GM12891 (cell line): Measurements from ENCODE around the gene DIP2C.
"Not testable (repeated sequence)": the region's sequence is repeated elsewhere in the genome, so short reads cannot be mapped to it uniquely, and the experiment has no call there.

Experiments
- DNase-seq: peaks from one replicate; pipeline ENCODE4 v3.0.0; 2011; ENCODE audit warnings: low spot score; ENCODE audit not compliant: insufficient read length
- FAIRE-seq: peaks from 2 replicates; lab custom pipeline; 2011; peaks lifted over from hg19 to GRCh38; lab: Jason Lieb, UNC
- PAX5 ChIP-seq: IDR thresholded peaks from 2 replicates; pipeline ENCODE4 v1.6.1; 2011; ENCODE audit warnings: low read length, moderate library complexity, mild to moderate bottlenecking; ENCODE audit not compliant: insufficient read depth, severe bottlenecking
- POLR2A ChIP-seq: IDR thresholded peaks from 2 replicates; pipeline ENCODE4 v1.6.1; 2011; ENCODE audit warnings: low read depth, low read length, control low read depth
- POLR2AphosphoS5 ChIP-seq: IDR thresholded peaks from 2 replicates; pipeline ENCODE4 v1.6.1; 2011; ENCODE audit warnings: low read depth, low read length, control low read depth
- POU2F2 ChIP-seq: IDR thresholded peaks from 2 replicates; pipeline ENCODE4 v1.6.1; 2011; ENCODE audit warnings: low read depth, mild to moderate bottlenecking, control low read depth, low read length, moderate library complexity
- SPI1 ChIP-seq: IDR thresholded peaks from 2 replicates; pipeline ENCODE4 v1.6.1; 2011; ENCODE audit warnings: low read depth, low read length, control low read depth
- TAF1 ChIP-seq: IDR thresholded peaks from 2 replicates; pipeline ENCODE4 v1.6.1; 2011; ENCODE audit warnings: low read depth, low read length, control low read depth

DIP2C gene

DNA sequence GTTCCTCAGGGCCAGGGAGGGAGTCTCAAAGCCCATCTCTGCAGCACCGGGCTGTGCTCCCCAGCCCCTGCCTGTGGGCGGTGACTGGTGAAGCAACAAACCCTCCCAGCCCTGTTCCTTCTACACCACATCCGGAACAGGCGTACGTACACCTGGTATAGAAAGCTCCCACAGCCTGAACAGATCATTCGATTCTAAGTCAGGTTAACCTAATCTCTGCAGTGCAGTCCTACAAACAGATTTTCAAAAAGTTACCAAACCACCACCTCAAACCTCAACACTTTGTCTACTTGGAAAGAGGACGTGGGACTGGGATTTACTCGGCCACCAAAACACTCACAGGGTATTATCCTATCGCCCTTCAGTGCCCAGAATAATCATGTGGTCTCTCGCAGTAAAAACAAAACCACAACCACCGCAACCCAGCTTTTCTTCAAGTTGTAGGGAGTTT is 238.4 kb downstream of the DIP2C start:
- TF ChIP-seq POLR2A (no peak), POU2F2 (no peak), POLR2AphosphoS5 (no peak), PAX5 (no peak), SPI1 (no peak; the same call in 1 of the 2 replicates), TAF1 (no peak)
- DNase-seq (peak; percentile 75), FAIRE-seq (peak; percentile 96)

GRCh38 chr10:450463-450862 is 239.0 kb downstream of the DIP2C start:
- DNase-seq (no peak), FAIRE-seq (no peak)
- TF ChIP-seq POLR2AphosphoS5 (no peak), POU2F2 (no peak), POLR2A (no peak), PAX5 (no peak), TAF1 (no peak), SPI1 (no peak)

- not testable (repeated sequence) for FAIRE-seq, DNase-seq
Observed at GRCh38 chr10:449331-449730, 240.1 kb downstream of the DIP2C start.

DNA sequence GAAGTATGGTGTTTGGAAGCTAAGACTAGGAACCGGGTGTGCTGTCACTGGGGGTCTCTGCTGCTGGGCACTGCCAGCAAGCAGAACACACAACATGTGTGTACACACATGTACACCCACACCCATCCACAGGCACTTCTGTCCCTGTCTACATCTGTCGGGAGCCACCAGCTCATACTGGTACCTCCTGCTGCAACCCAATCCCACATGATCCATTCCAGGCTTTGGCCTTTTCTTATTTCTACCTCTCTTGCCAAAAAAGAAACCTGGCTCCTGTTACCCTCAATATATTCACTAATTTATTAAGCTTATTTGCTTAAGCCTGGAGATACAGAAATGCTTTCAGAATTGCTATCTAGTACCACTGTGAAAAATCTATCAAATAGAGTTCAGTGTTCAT is 246.0 kb downstream of the DIP2C start:
- TF ChIP-seq POU2F2 (no peak), PAX5 (no peak), TAF1 (no peak), SPI1 (no peak), POLR2A (no peak), POLR2AphosphoS5 (no peak)
- no peak for DNase-seq
- no peak for FAIRE-seq

- TF ChIP-seq POU2F2 (no peak), POLR2A (no peak)
- no peak for DNase-seq
- no peak for FAIRE-seq
Observed at GRCh38 chr10:442209-442608, 247.3 kb downstream of the DIP2C start.

DNA sequence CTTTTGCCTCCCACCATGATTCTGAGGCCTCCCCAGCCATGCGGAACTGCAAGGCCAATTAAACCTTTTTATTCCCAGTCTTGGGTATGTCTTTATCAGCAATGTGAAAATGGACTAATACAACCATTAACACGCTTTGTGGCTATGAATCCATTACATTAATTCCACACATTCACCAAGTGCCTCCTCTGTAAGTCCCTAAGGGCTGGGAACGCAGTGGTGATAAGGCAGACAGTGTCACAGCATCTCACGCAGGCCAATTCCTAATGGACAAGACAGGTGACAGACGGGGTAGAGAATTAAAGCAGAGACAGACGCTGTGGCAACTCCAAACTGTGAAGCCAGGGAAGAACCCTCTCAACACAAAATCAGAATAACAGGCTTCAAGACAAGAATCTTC is 247.8 kb downstream of the DIP2C start:
- DNase-seq, result no peak
- FAIRE-seq, result no peak
- TF ChIP-seq PAX5 (no peak), POLR2A (no peak), TAF1 (no peak)

GRCh38 chr10:440127-440526 is 249.3 kb downstream of the DIP2C start:
- TF ChIP-seq PAX5 (no peak), SPI1 (no peak), POLR2A (no peak), POLR2AphosphoS5 (no peak), TAF1 (no peak), POU2F2 (no peak)
- FAIRE-seq (no peak), DNase-seq (no peak)

DNA sequence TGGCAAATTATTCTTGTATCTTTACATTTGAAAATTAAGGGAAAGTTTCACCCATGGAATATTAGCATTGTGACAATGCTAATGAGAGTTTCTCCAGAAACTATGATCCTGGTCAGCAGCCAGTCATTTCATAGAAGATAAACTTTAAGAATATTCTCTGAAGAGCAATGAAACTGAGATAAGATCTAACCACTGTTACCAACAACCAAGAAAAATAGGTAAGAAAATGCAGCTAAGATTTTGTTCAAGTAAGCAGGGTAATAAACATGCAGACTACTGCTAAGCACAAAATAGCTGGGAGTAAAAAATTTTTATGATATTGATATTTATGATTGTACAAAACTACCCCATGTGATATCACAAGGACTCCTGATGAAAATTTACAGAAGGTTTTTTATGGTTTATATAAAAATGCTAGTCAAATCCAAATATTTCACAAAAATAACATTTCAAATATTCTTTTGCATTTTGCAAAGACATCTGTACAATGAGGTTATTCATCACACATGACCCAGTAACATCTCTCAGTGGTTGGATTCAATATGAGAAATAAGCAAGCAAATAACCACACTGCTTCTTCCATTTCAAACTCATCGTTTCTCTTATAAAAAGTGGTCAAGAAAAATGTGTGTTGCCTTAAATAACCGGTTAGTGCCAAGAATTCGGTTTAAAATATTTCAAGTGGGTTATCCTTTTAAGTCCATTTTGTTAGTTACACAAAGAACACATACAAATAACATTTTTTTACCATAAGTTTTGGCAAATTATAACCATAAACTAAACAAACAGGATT is 251.6 kb downstream of the DIP2C start:
- no peak for FAIRE-seq
- TF ChIP-seq POU2F2 (no peak), POLR2AphosphoS5 (no peak), SPI1 (no peak), POLR2A (no peak), PAX5 (no peak), TAF1 (no peak)

DNA sequence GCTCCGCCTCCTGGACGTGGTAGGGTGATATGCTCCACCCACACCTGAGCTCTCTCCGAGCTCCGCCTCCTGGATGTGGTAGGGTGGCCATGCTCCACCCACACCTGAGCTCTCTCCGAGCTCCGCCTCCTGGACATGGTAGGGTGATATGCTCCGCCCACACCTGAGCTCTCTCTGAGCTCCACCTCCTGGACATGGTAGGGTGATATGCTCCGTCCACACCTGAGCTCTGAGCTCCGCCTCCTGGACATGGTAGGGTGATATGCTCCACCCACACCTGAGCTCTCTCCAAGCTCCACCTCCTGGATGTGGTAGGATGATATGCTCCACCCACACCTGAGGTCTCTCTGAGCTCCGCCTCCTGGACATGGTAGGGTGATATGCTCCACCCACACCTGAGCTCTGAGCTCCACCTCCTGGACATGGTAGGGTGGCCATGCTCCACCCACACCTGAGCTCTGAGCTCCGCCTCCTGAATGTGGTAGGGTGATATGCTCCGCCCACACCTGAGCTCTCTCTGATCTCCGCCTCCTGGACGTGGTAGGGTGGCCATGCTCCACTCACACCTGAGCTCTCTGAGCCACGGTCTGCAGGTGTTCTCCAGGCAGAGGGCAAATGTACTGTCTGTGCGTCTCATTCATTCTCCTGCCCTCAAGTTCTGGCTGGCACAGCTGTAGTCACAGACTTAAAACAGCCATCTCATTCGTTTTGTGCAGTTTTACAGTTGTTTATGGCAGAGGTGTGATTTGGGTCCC is 252.4 kb downstream of the DIP2C start:
- DNase-seq, result no peak
- TF ChIP-seq POLR2AphosphoS5 (no peak), PAX5 (no peak), POU2F2 (no peak), POLR2A (no peak), SPI1 (no peak), TAF1 (no peak)
- no peak for FAIRE-seq

More for the DNA sequence above, 251.6 kb downstream of the DIP2C start:
- no peak for DNase-seq
